H1 (cell line): Measurements from ENCODE around the gene SOX8. TPM values are rescaled to one million over a fixed set of nuclear protein-coding genes. Genes with fewer than 3 reads are reported as not detected.

Source experiments
- BACH1 ChIP-seq: IDR thresholded peaks from 2 replicates; pipeline ENCODE4 v1.6.1; 2012; ENCODE audit warnings: low read length, improper control_type of control experiment
- NANOG ChIP-seq: IDR thresholded peaks from 2 replicates; pipeline ENCODE4 v1.6.1; 2011; ENCODE audit warnings: low read length, low read depth, mild to moderate bottlenecking, inconsistent platforms; ENCODE audit not compliant: insufficient read depth, poor library complexity, severe bottlenecking
- POLR2A ChIP-seq, 2 experiments: IDR thresholded peaks; 1 replicate in 1 of 2; 2 replicates in 1 of 2; pipeline ENCODE4 v1.6.1; 2011; ENCODE audit warnings: low read depth in 2 of 2, low read length in 2 of 2, mild to moderate bottlenecking in 2 of 2; ENCODE audit errors: control extremely low read depth in 1 of 2
- RXRA ChIP-seq: IDR thresholded peaks from 2 replicates; pipeline ENCODE4 v1.6.1; 2011; ENCODE audit warnings: low read depth, mild to moderate bottlenecking, low read length, moderate library complexity; ENCODE audit not compliant: insufficient read depth
- polyA plus RNA-seq, 7 experiments: library from polyadenylated mRNA; depleted of rRNA in 3 of 7; stranded (reverse) in 5 of 7; unstranded in 2 of 7; fragments of >200 nt in 5 of 7; fragments of 200-250 nt in 2 of 7; gene quantifications; 1 replicate in 5 of 7; 2 replicates in 1 of 7; 4 replicates in 1 of 7; pipeline versions ENCODE4 v1.2.1 to v1.2.3, GENCODE V29; 2011 to 2013; ENCODE audit warnings: missing spikeins in 2 of 7, mixed read lengths in 2 of 7
- total RNA-seq: library from RNA; stranded (reverse); fragmentation: NEBNext Ultra II Directional; extraction: Animal tissue kit (Norgen Biotek cat#: 25700); gene quantifications from 2 replicates; pipeline ENCODE4 v1.2.1, GENCODE V29; 2021

SOX8 gene
- total and polyA plus RNA-seq, 2 of the 8 experiments (the other 6 are each of a cell fraction or from before 2014, with no cell fraction given), result 2.2 to 5.7 TPM

DNA sequence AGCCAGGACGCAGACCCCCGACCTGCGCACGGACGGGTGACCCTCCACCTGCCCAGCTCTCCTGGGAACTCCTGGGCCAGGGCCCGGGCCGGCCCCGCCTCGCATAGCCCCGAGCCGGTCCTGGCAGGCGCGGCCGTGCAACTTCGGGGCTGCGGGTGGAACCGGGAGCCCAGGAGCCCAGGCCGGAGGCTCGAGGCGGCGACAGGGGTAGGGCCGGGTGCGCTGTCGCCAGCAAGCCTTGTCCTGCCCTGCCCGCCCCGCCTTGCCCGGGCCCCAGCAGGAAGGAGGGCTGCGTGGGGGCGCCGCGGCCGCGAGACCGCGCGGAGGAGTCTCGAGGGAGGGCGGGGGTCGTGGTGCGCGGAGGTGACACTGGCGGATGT lies 11.2 kb upstream of the SOX8 start (continued):
- TF ChIP-seq NANOG (no peak), POLR2A (IDR thresholded peaks at IDR 0.05; ENCODE audit: control extremely low read depth in 1 of 2, low read depth in 2 of 2, low read length in 2 of 2) (no peak), BACH1 (no peak), RXRA (no peak)
- TF ChIP-seq, all 59 proteins: peak for 0
